H1 (cell line): Measurements from ENCODE around the gene SEZ6. TPM values are rescaled to one million over a fixed set of nuclear protein-coding genes. Genes with fewer than 3 reads are reported as not detected.
A peak's percentile ranks its signal among the peaks of the same experiment; 100 is the strongest.

ENCODE experiments used
- CTCF ChIA-PET: fragments of 300-600 bp; sonication (Branson Sonifier 250); formaldehyde crosslinking; loops from one replicate; lab custom pipeline; 2021; ENCODE audit not compliant: partially characterized antibody; lab: Charles Lee
- POLR2A ChIA-PET: fragments of 300-600 bp; sonication (Branson Sonifier 250); formaldehyde crosslinking; loops from one replicate; lab custom pipeline; 2021; ENCODE audit warnings: inconsistent platforms; ENCODE audit not compliant: partially characterized antibody; lab: Charles Lee
- DNase-seq, 2 experiments: peaks; one replicate each; pipeline versions ENCODE4 v3.0.0 to v3.0.0-alpha.2; 2010 to 2022; ENCODE audit warnings: low spot score in 2 of 2, low read depth in 1 of 2, mixed read lengths in 1 of 2
- FAIRE-seq: peaks from 2 replicates; lab custom pipeline; 2011; peaks lifted over from hg19 to GRCh38; lab: Jason Lieb, UNC
- H2AFZ ChIP-seq: 2 replicates; pipeline ENCODE4 v1.8.1; 2012; ENCODE audit warnings: low read length, inconsistent platforms
- H2AK5ac ChIP-seq: 2 replicates; pipeline ENCODE4 v1.6.1; 2013; ENCODE audit warnings: low read depth, low read length
- H2BK120ac ChIP-seq: replicated peaks from 2 replicates; pipeline ENCODE3; 2013; ENCODE audit warnings: low read depth, low read length, inconsistent platforms
- H2BK12ac ChIP-seq: 2 replicates; pipeline ENCODE4 v1.6.1; 2013; ENCODE audit warnings: low read depth, low read length
- H2BK15ac ChIP-seq: 2 replicates; pipeline ENCODE4 v1.6.1; 2013; ENCODE audit warnings: low read length
- H2BK20ac ChIP-seq: 2 replicates; pipeline ENCODE4 v1.6.1; 2013; ENCODE audit warnings: low read length
- H2BK5ac ChIP-seq: 2 replicates; pipeline ENCODE4 v1.6.1; 2013; ENCODE audit warnings: low read depth, low read length
- H3K14ac ChIP-seq: 2 replicates; pipeline ENCODE4 v1.6.1; 2013; ENCODE audit warnings: inconsistent platforms; ENCODE audit not compliant: insufficient read length
- H3K18ac ChIP-seq: 2 replicates; pipeline ENCODE4 v1.6.1; 2013; ENCODE audit warnings: low read length; ENCODE audit errors: extremely low read depth
- H3K23ac ChIP-seq: 2 replicates; pipeline ENCODE4 v1.6.1; 2013; ENCODE audit warnings: inconsistent platforms; ENCODE audit not compliant: insufficient read length
- H3K23me2 ChIP-seq: 2 replicates; pipeline ENCODE4 v1.6.1; 2013; ENCODE audit warnings: low read depth, low read length
- H3K27ac ChIP-seq: 2 replicates; pipeline ENCODE4 v1.6.1; 2011; ENCODE audit warnings: low read depth, low read length, inconsistent platforms
- H3K27me3 ChIP-seq, 4 experiments: replicated peaks in 1 of 4; 1 replicate in 1 of 4; 2 replicates in 3 of 4; pipeline versions ENCODE4 v1.6.1 to v1.8.1; 2011 to 2013; ENCODE audit warnings: low read length in 3 of 4, mild to moderate bottlenecking in 3 of 4, inconsistent platforms in 2 of 4, mixed read lengths in 2 of 4, moderate library complexity in 1 of 4; ENCODE audit not compliant: control insufficient read depth in 3 of 4, insufficient read depth in 3 of 4; ENCODE audit errors: extremely low read depth in 1 of 4
- H3K36me3 ChIP-seq, 4 experiments: 2 replicates each; pipeline versions ENCODE4 v1.6.1 to v1.8.1; 2011 to 2013; ENCODE audit warnings: mild to moderate bottlenecking in 4 of 4, low read length in 3 of 4, moderate library complexity in 2 of 4, control low read depth in 1 of 4, inconsistent platforms in 1 of 4; ENCODE audit not compliant: insufficient read depth in 4 of 4, control insufficient read depth in 2 of 4
- H3K4ac ChIP-seq: replicated peaks from 2 replicates; pipeline ENCODE3; 2013; ENCODE audit warnings: low read length, low read depth, mixed read lengths, inconsistent platforms; ENCODE audit not compliant: insufficient read length
- H3K4me1 ChIP-seq, 4 experiments: replicated peaks in 1 of 4; 1 replicate in 1 of 4; 2 replicates in 3 of 4; pipeline versions ENCODE4 v1.6.1 to v1.8.1; 2011 to 2013; ENCODE audit warnings: low read length in 3 of 4, inconsistent platforms in 2 of 4, mixed read lengths in 1 of 4; ENCODE audit not compliant: insufficient read depth in 4 of 4, control insufficient read depth in 3 of 4
- H3K4me2 ChIP-seq, 2 experiments: 2 replicates each; pipeline versions ENCODE4 v1.6.1 to v1.8.1; 2011 to 2013; ENCODE audit warnings: low read depth in 2 of 2, low read length in 2 of 2, control low read depth in 1 of 2, inconsistent platforms in 1 of 2, mild to moderate bottlenecking in 1 of 2; ENCODE audit not compliant: insufficient read depth in 1 of 2
- H3K4me3 ChIP-seq, 4 experiments: fragments of 200-600, 300-600 bp in 1 of 4; sonication (generic), shearing (Covaris generic), sonication (Bioruptor Twin) in 1 of 4; 2 replicates each; pipeline versions ENCODE4 v1.5.1 to v1.8.1; 2011 to 2016; ENCODE audit warnings: low read length in 4 of 4, low read depth in 3 of 4, control low read depth in 2 of 4, inconsistent platforms in 2 of 4, mild to moderate bottlenecking in 2 of 4, mixed read lengths in 1 of 4, moderate library complexity in 1 of 4; ENCODE audit not compliant: insufficient read depth in 2 of 4; ENCODE audit errors: extremely low read depth in 1 of 4
- H3K56ac ChIP-seq: replicated peaks from 2 replicates; pipeline ENCODE3; 2013; ENCODE audit warnings: low read depth, mild to moderate bottlenecking, mixed read lengths, low read length, inconsistent platforms; ENCODE audit not compliant: insufficient read length
- H3K79me1 ChIP-seq: 2 replicates; pipeline ENCODE4 v1.6.1; 2013; ENCODE audit warnings: low read depth, low read length, control low read depth
- H3K79me2 ChIP-seq, 2 experiments: 2 replicates each; pipeline versions ENCODE4 v1.6.1 to v1.8.1; 2012 to 2013; ENCODE audit warnings: low read length in 2 of 2, mild to moderate bottlenecking in 2 of 2, inconsistent platforms in 1 of 2; ENCODE audit not compliant: insufficient read depth in 2 of 2, control insufficient read depth in 1 of 2
- H3K9ac ChIP-seq, 4 experiments: replicated peaks in 1 of 4; 1 replicate in 1 of 4; 2 replicates in 3 of 4; pipeline versions ENCODE4 v1.6.1 to v1.8.1; 2011 to 2013; ENCODE audit warnings: low read depth in 3 of 4, low read length in 3 of 4, control low read depth in 2 of 4, mild to moderate bottlenecking in 2 of 4, moderate library complexity in 2 of 4, inconsistent platforms in 1 of 4; ENCODE audit errors: extremely low read depth in 1 of 4
- H3K9me3 ChIP-seq, 2 experiments: 2 replicates each; pipeline versions ENCODE4 v1.6.1 to v1.8.1; 2012 to 2013; ENCODE audit warnings: mild to moderate bottlenecking in 2 of 2, moderate library complexity in 2 of 2, control low read depth in 1 of 2, inconsistent platforms in 1 of 2, low read depth in 1 of 2, low read length in 1 of 2, mixed read lengths in 1 of 2; ENCODE audit not compliant: insufficient read depth in 2 of 2
- H4K20me1 ChIP-seq, 2 experiments: replicated peaks in 1 of 2; 2 replicates each; pipeline versions ENCODE3 to v1.8.1; 2011 to 2013; ENCODE audit warnings: inconsistent platforms in 2 of 2, low read length in 2 of 2, mild to moderate bottlenecking in 1 of 2; ENCODE audit not compliant: insufficient read depth in 2 of 2, control insufficient read depth in 1 of 2
- H4K5ac ChIP-seq: 2 replicates; pipeline ENCODE4 v1.6.1; 2013; ENCODE audit warnings: low read length, low read depth, mixed read lengths, inconsistent platforms; ENCODE audit not compliant: insufficient read length
- H4K8ac ChIP-seq: 2 replicates; pipeline ENCODE4 v1.8.0; 2013; ENCODE audit warnings: mild to moderate bottlenecking, moderate library complexity, low read length, inconsistent platforms; ENCODE audit not compliant: insufficient read depth; ENCODE audit errors: extremely low read depth
- H4K91ac ChIP-seq: replicated peaks from 2 replicates; pipeline ENCODE3; 2013; ENCODE audit warnings: low read length, mixed read lengths, inconsistent platforms; ENCODE audit not compliant: insufficient read length
- CEBPB ChIP-seq: IDR thresholded peaks from 2 replicates; pipeline ENCODE4 v1.6.1; 2012; ENCODE audit warnings: low read depth, low read length
- EGR1 ChIP-seq: IDR thresholded peaks from 2 replicates; pipeline ENCODE4 v1.6.1; 2011; ENCODE audit warnings: low read depth, low read length, borderline replicate concordance
- EZH2 ChIP-seq: fragments of 200-600 bp; sonication (generic); IDR thresholded peaks from 2 replicates; pipeline ENCODE4 v1.7.1; 2012; ENCODE audit warnings: low read depth, mild to moderate bottlenecking, moderate library complexity, low read length, inconsistent platforms; ENCODE audit not compliant: severe bottlenecking
- KDM5A ChIP-seq: fragments of 200-600 bp; IDR thresholded peaks from 2 replicates; pipeline ENCODE4 v1.7.1; 2012; ENCODE audit warnings: mild to moderate bottlenecking, low read length, inconsistent platforms, mixed read lengths
- MAFK ChIP-seq: IDR thresholded peaks from 2 replicates; pipeline ENCODE4 v1.6.1; 2012; ENCODE audit warnings: low read depth, mild to moderate bottlenecking, improper control_type of control experiment, low read length
- POLR2A ChIP-seq, 2 experiments: IDR thresholded peaks; 1 replicate in 1 of 2; 2 replicates in 1 of 2; pipeline ENCODE4 v1.6.1; 2011; ENCODE audit warnings: low read depth in 2 of 2, low read length in 2 of 2, mild to moderate bottlenecking in 2 of 2; ENCODE audit errors: control extremely low read depth in 1 of 2
- RBBP5 ChIP-seq: IDR thresholded peaks from 2 replicates; pipeline ENCODE4 v1.7.1; 2012; ENCODE audit warnings: low read depth, mild to moderate bottlenecking, inconsistent platforms, low read length, moderate library complexity, borderline replicate concordance
- SIX5 ChIP-seq: IDR thresholded peaks from 2 replicates; pipeline ENCODE4 v1.6.1; 2011; ENCODE audit warnings: mild to moderate bottlenecking, low read depth, low read length
- TAF1 ChIP-seq: IDR thresholded peaks from 2 replicates; pipeline ENCODE4 v1.6.1; 2011; ENCODE audit warnings: mild to moderate bottlenecking, low read depth, low read length
- TCF12 ChIP-seq: IDR thresholded peaks from 2 replicates; pipeline ENCODE4 v1.6.1; 2011; ENCODE audit warnings: low read depth, mild to moderate bottlenecking, low read length
- TEAD4 ChIP-seq: IDR thresholded peaks from 2 replicates; pipeline ENCODE4 v1.6.1; 2012; ENCODE audit warnings: low read depth, low read length, inconsistent platforms, mixed read lengths
- YY1 ChIP-seq: IDR thresholded peaks from 2 replicates; pipeline ENCODE4 v1.6.1; 2011; ENCODE audit warnings: low read depth, mild to moderate bottlenecking, low read length
- WGBS, 2 experiments: shearing (Covaris generic) in 1 of 2; methylation state at CpG; one replicate each; pipeline versions ENCODE4 v1.1.6 to v1.1.7; 2013 to 2015; ENCODE audit warnings: low lambda C conversion rate in 2 of 2, mixed read lengths in 2 of 2, inconsistent platforms in 1 of 2, low coverage in 1 of 2, missing lambda C conversion rate in 1 of 2; ENCODE audit not compliant: insufficient replicate concordance in 2 of 2, insufficient coverage in 1 of 2, insufficient read length in 1 of 2; ENCODE audit errors: extremely low coverage in 1 of 2, missing lambda C conversion rate in 1 of 2; 5-methylcytosine and 5-hydroxymethylcytosine counted together
- polyA plus RNA-seq, 7 experiments: library from polyadenylated mRNA; depleted of rRNA in 3 of 7; stranded (reverse) in 5 of 7; unstranded in 2 of 7; fragments of >200 nt in 5 of 7; fragments of 200-250 nt in 2 of 7; gene quantifications; 1 replicate in 5 of 7; 2 replicates in 1 of 7; 4 replicates in 1 of 7; pipeline versions ENCODE4 v1.2.1 to v1.2.3, GENCODE V29; 2011 to 2013; ENCODE audit warnings: missing spikeins in 2 of 7, mixed read lengths in 2 of 7
- total RNA-seq: library from RNA; stranded (reverse); fragmentation: NEBNext Ultra II Directional; extraction: Animal tissue kit (Norgen Biotek cat#: 25700); gene quantifications from 2 replicates; pipeline ENCODE4 v1.2.1, GENCODE V29; 2021

Gene SEZ6
- total and polyA plus RNA-seq, 2 of the 8 experiments (the other 6 are each of a cell fraction or from before 2014, with no cell fraction given): 6.9 to 16.1 TPM

DNA sequence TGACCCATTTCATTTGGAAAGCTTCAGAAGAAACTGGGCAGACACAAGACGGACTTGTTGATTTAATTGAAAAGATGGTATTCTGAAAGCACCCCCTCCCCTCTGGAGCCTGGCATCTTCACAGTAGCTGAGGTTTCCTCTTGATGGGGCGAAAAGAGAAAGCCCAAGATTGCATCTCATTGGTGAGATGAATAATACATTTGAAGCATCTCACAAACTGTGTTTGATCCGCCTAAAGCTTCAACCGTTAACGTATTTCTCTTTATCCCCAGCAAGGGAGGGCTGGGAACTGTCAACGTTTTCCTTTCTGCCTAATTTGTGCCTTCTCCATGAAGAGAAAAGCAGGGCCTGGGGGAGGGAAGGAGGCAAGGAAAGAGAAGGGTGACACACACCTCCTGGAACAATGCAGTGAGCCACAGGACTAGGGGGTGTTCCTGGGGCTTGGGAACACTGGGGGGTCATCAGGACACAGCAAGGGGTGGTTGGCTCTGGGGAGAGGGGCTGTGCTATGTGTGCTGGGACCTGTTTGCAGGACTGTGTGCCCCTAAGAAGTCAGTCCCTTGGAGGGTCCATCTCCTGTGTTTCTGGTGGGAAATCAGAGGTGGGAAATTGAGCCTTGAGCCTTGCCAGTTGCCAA is 18.6 kb upstream of the SEZ6 start:
- no peak overlapping the region for H3K18ac ChIP-seq
- H2BK120ac ChIP-seq: no peak overlapping the region
- peak overlapping the region; percentile 82; the same call in 1 of the 2 replicates for H2BK20ac ChIP-seq
- H3K4me3 ChIP-seq: no peak overlapping the region
- H2BK15ac ChIP-seq: peak overlapping the region; percentile 82; the same call in 1 of the 2 replicates
- ChIA-PET POLR2A (interaction anchor here (1.2 kb wide), 1 partner anchor 8 kb away, joined by 4 read pairs; no protein-coding TSS in a partner anchor), CTCF (interaction anchor here (1.3 kb wide), 2 partner anchors 14 to 38 kb away, joined by 3 read pairs; no protein-coding TSS in a partner anchor)
- FAIRE-seq (no peak), DNase-seq (no peak)
- no peaks in the 10 kb centered on the region for H4K20me1 ChIP-seq
- H3K4ac ChIP-seq: no peak overlapping the region
- no peaks in the 10 kb centered on the region for H3K79me1 ChIP-seq
- no peaks in the 10 kb centered on the region for H3K79me2 ChIP-seq
- 84% methylated on average over 6 of the region's 6 CpGs; no CpG with 5 or more reads in 1 of the 2 experiments for WGBS, 2 experiments
- no peak overlapping the region for H3K56ac ChIP-seq
- H2AFZ ChIP-seq: no peak overlapping the region
- peak overlapping the region; percentile 83; the same call in 1 of the 2 replicates for H2BK12ac ChIP-seq
- H3K23me2 ChIP-seq: no peaks in the 10 kb centered on the region
- no peaks in the 10 kb centered on the region for H3K36me3 ChIP-seq
- peaks cover 0 to 3% (median 0%) of the 10 kb centered on the region in 4 experiments; a peak in 3 of 7 replicates for H3K27me3 ChIP-seq
- no peak overlapping the region for H2BK5ac ChIP-seq
- no peak overlapping the region for H3K27ac ChIP-seq
- no peak overlapping the region for H3K9ac ChIP-seq
- H3K14ac ChIP-seq: no peak overlapping the region
- peaks cover 5 to 21% (median 12%) of the 10 kb centered on the region in 4 experiments for H3K4me1 ChIP-seq
- no peak overlapping the region for H2AK5ac ChIP-seq
- H4K5ac ChIP-seq: no peak overlapping the region
- H3K9me3 ChIP-seq: no peaks in the 10 kb centered on the region
- no peak overlapping the region for H3K4me2 ChIP-seq
- H4K91ac ChIP-seq: peak overlapping the region; percentile 5
- H3K23ac ChIP-seq: no peak overlapping the region
- H4K8ac ChIP-seq: no peak overlapping the region
- TF ChIP-seq TEAD4 (no peak), RBBP5 (no peak), TCF12 (no peak), EZH2 (no peak), TAF1 (no peak), CEBPB (no peak), MAFK (no peak), SIX5 (no peak), EGR1 (no peak), KDM5A (no peak), POLR2A (IDR thresholded peaks at IDR 0.05; ENCODE audit: control extremely low read depth in 1 of 2, low read depth in 2 of 2, low read length in 2 of 2) (no peak), YY1 (no peak)
